Measurements from ENCODE around the gene DLGAP5. TPM values are rescaled to one million over a fixed set of nuclear protein-coding genes. Genes with fewer than 3 reads are reported as not detected.

Gene DLGAP5
- total and polyA plus RNA-seq, 2 of the 13 experiments (the other 11 are each of a cell fraction or from before 2014, with no cell fraction given): 7.7 to 55.8 TPM

GRCh38 chr14:55103005-55103640 lies 88.3 kb downstream of the DLGAP5 start (continued):
- TF ChIP-seq ZNF639 (CRISPR knock-in tag; conservative IDR thresholded peaks at IDR 0.05) (no peak), ATF2 (CRISPR knock-in tag; IDR thresholded peaks at IDR 0.05) (0 out of 2 replicates have a peak, but pooled peaks have one; percentile 20), JUN (CRISPR knock-in tag; IDR thresholded peaks at IDR 0.05) (peak; percentile 86), KAT7 (CRISPR knock-in tag; IDR thresholded peaks at IDR 0.05; ENCODE audit: borderline replicate concordance) (no peak), NFE2L2 (IDR thresholded peaks at IDR 0.05; ENCODE audit: low read length) (peak; percentile 69; the same call in 1 of the 2 replicates), SMARCE1 (IDR thresholded peaks at IDR 0.05; ENCODE audit: borderline replicate concordance) (no peak), MAZ (IDR thresholded peaks at IDR 0.05; ENCODE audit: borderline replicate concordance, low read depth, low read length) (no peak), MAZ (CRISPR knock-in tag; IDR thresholded peaks at IDR 0.05; ENCODE audit: low read depth) (no peak), ZNF484 (CRISPR knock-in tag; IDR thresholded peaks at IDR 0.05; ENCODE audit: borderline replicate concordance, low read depth) (no peak), HES4 (CRISPR knock-in tag; IDR thresholded peaks at IDR 0.05; ENCODE audit: borderline replicate concordance) (no peak), GLI4 (CRISPR knock-in tag; IDR thresholded peaks at IDR 0.05; ENCODE audit: borderline replicate concordance) (no peak), SKIL (CRISPR knock-in tag; IDR thresholded peaks at IDR 0.05; ENCODE audit: borderline replicate concordance) (peak; percentile 64; the same call in 1 of the 2 replicates), YEATS2 (CRISPR knock-in tag; IDR thresholded peaks at IDR 0.05; ENCODE audit: borderline replicate concordance) (no peak; the same call in 1 of the 2 replicates), NFKBIZ (CRISPR knock-in tag; IDR thresholded peaks at IDR 0.05) (no peak)
- TF ChIP-seq, protein P1, sequence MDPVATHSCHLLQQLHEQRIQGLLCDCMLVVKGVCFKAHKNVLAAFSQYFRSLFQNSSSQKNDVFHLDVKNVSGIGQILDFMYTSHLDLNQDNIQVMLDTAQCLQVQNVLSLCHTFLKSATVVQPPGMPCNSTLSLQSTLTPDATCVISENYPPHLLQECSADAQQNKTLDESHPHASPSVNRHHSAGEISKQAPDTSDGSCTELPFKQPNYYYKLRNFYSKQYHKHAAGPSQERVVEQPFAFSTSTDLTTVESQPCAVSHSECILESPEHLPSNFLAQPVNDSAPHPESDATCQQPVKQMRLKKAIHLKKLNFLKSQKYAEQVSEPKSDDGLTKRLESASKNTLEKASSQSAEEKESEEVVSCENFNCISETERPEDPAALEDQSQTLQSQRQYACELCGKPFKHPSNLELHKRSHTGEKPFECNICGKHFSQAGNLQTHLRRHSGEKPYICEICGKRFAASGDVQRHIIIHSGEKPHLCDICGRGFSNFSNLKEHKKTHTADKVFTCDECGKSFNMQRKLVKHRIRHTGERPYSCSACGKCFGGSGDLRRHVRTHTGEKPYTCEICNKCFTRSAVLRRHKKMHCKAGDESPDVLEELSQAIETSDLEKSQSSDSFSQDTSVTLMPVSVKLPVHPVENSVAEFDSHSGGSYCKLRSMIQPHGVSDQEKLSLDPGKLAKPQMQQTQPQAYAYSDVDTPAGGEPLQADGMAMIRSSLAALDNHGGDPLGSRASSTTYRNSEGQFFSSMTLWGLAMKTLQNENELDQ (CRISPR knock-in tag; IDR thresholded peaks at IDR 0.05; ENCODE audit: borderline replicate concordance): no peak
- TF ChIP-seq, protein P2, sequence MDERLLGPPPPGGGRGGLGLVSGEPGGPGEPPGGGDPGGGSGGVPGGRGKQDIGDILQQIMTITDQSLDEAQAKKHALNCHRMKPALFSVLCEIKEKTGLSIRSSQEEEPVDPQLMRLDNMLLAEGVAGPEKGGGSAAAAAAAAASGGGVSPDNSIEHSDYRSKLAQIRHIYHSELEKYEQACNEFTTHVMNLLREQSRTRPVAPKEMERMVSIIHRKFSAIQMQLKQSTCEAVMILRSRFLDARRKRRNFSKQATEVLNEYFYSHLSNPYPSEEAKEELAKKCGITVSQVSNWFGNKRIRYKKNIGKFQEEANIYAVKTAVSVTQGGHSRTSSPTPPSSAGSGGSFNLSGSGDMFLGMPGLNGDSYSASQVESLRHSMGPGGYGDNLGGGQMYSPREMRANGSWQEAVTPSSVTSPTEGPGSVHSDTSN (CRISPR knock-in tag; IDR thresholded peaks at IDR 0.05): no peak
- TF ChIP-seq, protein P3, sequence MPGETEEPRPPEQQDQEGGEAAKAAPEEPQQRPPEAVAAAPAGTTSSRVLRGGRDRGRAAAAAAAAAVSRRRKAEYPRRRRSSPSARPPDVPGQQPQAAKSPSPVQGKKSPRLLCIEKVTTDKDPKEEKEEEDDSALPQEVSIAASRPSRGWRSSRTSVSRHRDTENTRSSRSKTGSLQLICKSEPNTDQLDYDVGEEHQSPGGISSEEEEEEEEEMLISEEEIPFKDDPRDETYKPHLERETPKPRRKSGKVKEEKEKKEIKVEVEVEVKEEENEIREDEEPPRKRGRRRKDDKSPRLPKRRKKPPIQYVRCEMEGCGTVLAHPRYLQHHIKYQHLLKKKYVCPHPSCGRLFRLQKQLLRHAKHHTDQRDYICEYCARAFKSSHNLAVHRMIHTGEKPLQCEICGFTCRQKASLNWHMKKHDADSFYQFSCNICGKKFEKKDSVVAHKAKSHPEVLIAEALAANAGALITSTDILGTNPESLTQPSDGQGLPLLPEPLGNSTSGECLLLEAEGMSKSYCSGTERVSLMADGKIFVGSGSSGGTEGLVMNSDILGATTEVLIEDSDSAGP (CRISPR knock-in tag; IDR thresholded peaks at IDR 0.05; ENCODE audit: borderline replicate concordance): peak; percentile 58; the same call in 1 of the 2 replicates
